GM13977 (cell line): ENCODE measurements around the gene CLCA2.
"Not testable (repeated sequence)": the region's sequence is repeated elsewhere in the genome, so short reads cannot be mapped to it uniquely, and the experiment has no call there.

Experiments
- DNase-seq: peaks from one replicate; pipeline ENCODE4 v3.0.0; 2012; ENCODE audit warnings: low spot score
- CTCF ChIP-seq: IDR thresholded peaks from 2 replicates; pipeline ENCODE4 v1.5.1; 2012; ENCODE audit warnings: mild to moderate bottlenecking, control low read depth; ENCODE audit not compliant: insufficient read depth; ENCODE audit errors: extremely low read depth, missing control alignments
- in situ Hi-C: fragments of 300-500 bp; cut with MboI; formaldehyde crosslinking; loops from one replicate; pipeline ENCODE4 v1.12.0; 2022; ENCODE audit warnings: low sequenced_read_pairs, low pct_unique_long_range_greater_than_20kb, mixed read lengths, inconsistent platforms; ENCODE audit not compliant: unreplicated experiment

Gene CLCA2

GRCh38 chr1:86491171-86491950 lies 67.4 kb downstream of the CLCA2 start:
- TF ChIP-seq CTCF = no peak
- in situ Hi-C loops = loop anchor here (10.0 kb wide), 1 partner anchor 107 kb away; no protein-coding TSS in a partner anchor
- no peak for DNase-seq

GRCh38 chr1:86498281-86498680 lies 74.3 kb downstream of the CLCA2 start:
- in situ Hi-C loops = loop anchor here (10.0 kb wide), 1 partner anchor 113 kb away; no protein-coding TSS in a partner anchor
- DNase-seq = no peak
- TF ChIP-seq CTCF = no peak

- DNase-seq = peak; percentile 34
- in situ Hi-C loops = loop anchor here (10.0 kb wide), 1 partner anchor 115 kb away; no protein-coding TSS in a partner anchor
- TF ChIP-seq CTCF = peak; percentile 85
Observed at GRCh38 chr1:86499987-86500593, 76.1 kb downstream of the CLCA2 start.

- no peak for TF ChIP-seq CTCF
- in situ Hi-C loops = no loop called here
- DNase-seq = no peak
Observed at GRCh38 chr1:86500714-86501113, 76.7 kb downstream of the CLCA2 start.

GRCh38 chr1:86502125-86502646 lies 78.2 kb downstream of the CLCA2 start:
- in situ Hi-C loops, DNase-seq: not testable (repeated sequence)
- TF ChIP-seq CTCF = peak; percentile 53

GRCh38 chr1:86502721-86503405 lies 78.9 kb downstream of the CLCA2 start:
- TF ChIP-seq CTCF = no peak
- no peak for DNase-seq
- in situ Hi-C loops = no loop called here
